Measurements from ENCODE around the gene ABCA2.
"Not testable (repeated sequence)": the region's sequence is repeated elsewhere in the genome, so short reads cannot be mapped to it uniquely, and the experiment has no call there.

Gene ABCA2

DNA sequence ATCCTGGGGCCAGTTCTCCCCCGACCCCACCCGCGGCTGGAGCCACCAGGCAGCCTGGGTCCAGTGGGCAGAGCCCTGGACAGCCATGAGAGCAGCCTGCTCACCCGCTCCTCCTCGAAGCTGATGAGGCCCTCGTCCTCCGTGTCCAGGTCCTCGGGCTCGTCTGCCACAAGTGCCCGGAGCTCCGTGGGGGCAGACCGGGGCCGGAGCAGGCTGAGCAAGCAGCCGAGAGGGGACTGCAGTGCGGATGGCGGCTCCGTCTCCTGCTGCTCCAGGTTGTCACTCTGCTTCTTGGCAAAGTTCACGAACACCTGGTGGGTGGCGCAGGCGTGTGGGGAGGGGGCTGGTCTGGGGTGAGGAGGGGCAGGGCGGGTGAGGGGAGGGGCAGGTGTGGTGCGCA is 19.7 kb downstream of the ABCA2 start:
- H3K4me1 ChIP-seq = no peaks in the 10 kb centered on the region
- TF ChIP-seq, protein P1, sequence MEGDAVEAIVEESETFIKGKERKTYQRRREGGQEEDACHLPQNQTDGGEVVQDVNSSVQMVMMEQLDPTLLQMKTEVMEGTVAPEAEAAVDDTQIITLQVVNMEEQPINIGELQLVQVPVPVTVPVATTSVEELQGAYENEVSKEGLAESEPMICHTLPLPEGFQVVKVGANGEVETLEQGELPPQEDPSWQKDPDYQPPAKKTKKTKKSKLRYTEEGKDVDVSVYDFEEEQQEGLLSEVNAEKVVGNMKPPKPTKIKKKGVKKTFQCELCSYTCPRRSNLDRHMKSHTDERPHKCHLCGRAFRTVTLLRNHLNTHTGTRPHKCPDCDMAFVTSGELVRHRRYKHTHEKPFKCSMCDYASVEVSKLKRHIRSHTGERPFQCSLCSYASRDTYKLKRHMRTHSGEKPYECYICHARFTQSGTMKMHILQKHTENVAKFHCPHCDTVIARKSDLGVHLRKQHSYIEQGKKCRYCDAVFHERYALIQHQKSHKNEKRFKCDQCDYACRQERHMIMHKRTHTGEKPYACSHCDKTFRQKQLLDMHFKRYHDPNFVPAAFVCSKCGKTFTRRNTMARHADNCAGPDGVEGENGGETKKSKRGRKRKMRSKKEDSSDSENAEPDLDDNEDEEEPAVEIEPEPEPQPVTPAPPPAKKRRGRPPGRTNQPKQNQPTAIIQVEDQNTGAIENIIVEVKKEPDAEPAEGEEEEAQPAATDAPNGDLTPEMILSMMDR (IDR thresholded peaks at IDR 0.05) = no peak
- no peak overlapping the region for H3K4me2 ChIP-seq (ENCODE audit: low read length)
- H3K36me3 ChIP-seq (ENCODE audit: control insufficient read depth, insufficient read depth, low read length) = no peaks in the 10 kb centered on the region
- H3K9me3 ChIP-seq (ENCODE audit: control insufficient read depth, low read length) = no peaks in the 10 kb centered on the region
- H3K4me3 ChIP-seq (ENCODE audit: low read depth, low read length) = no peak overlapping the region
- no peak overlapping the region for H3K27ac ChIP-seq
- H2AFZ ChIP-seq = no peak overlapping the region
- no peak overlapping the region for H3K9ac ChIP-seq
- H3K27me3 ChIP-seq (ENCODE audit: control insufficient read depth, insufficient read depth, low read length) = no peaks in the 10 kb centered on the region
- H3K79me2 ChIP-seq = no peaks in the 10 kb centered on the region

GRCh38 chr9:137007816-137008270 is 20.2 kb downstream of the ABCA2 start:
- Histone ChIP-seq H3K4me1 (no peaks in the 10 kb centered on the region), H3K4me3 (ENCODE audit: low read depth, low read length) (no peak overlapping the region), H3K36me3 (ENCODE audit: control insufficient read depth, insufficient read depth, low read length) (no peaks in the 10 kb centered on the region), H3K27me3 (ENCODE audit: control insufficient read depth, insufficient read depth, low read length) (no peaks in the 10 kb centered on the region), H3K9ac (no peak overlapping the region), H2AFZ (no peak overlapping the region), H3K27ac (no peak overlapping the region), H3K9me3 (ENCODE audit: control insufficient read depth, low read length) (no peaks in the 10 kb centered on the region), H3K79me2 (no peaks in the 10 kb centered on the region), H3K4me2 (ENCODE audit: low read length) (no peak overlapping the region)
- TF ChIP-seq, protein P1 (IDR thresholded peaks at IDR 0.05) = no peak

DNA sequence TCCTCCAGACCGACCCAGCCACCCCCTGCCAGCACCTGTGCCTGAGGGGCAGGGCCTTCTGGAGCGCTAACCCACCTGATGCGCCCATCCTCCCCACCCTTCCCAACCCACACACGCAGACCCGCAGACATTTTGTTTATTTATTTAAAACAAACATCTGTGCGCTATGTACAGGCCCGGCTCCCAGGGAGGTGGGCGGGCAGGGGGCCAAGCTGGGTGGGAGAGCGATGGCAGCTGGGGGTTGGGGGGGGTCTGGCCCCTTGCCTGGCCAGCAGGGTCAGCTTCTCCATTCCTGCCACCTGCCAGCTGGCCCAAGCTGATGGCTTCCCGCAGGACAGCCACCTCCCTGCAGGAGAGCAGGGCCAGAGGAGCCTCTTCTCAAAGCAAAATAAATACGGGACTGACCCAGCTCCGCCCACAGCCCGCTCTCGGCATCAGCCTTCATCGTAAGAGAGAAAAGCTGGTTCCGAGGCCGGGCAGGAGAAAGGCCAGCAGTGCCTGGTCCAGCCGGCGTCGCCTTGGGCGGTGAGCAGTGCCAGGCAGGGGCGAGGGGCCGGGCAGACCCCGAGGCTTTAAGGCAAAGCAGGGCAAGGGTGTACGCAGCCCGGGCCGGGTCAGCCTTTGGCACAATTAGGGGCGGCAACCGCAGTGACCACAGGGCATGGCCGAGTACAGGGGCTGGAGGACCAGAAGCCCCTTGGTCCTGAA is 20.8 kb downstream of the ABCA2 start:
- Histone ChIP-seq H3K27me3 (ENCODE audit: control insufficient read depth, insufficient read depth, low read length) (no peaks in the 10 kb centered on the region), H3K9ac (no peak overlapping the region), H3K4me2 (ENCODE audit: low read length) (no peak overlapping the region), H3K9me3 (ENCODE audit: control insufficient read depth, low read length) (no peaks in the 10 kb centered on the region), H3K4me3 (ENCODE audit: low read depth, low read length) (no peak overlapping the region), H3K4me1 (no peaks in the 10 kb centered on the region), H3K27ac (no peak overlapping the region), H2AFZ (no peak overlapping the region), H3K79me2 (no peaks in the 10 kb centered on the region), H3K36me3 (ENCODE audit: control insufficient read depth, insufficient read depth, low read length) (no peaks in the 10 kb centered on the region)
- TF ChIP-seq, protein P1 (IDR thresholded peaks at IDR 0.05) = no peak

DNA sequence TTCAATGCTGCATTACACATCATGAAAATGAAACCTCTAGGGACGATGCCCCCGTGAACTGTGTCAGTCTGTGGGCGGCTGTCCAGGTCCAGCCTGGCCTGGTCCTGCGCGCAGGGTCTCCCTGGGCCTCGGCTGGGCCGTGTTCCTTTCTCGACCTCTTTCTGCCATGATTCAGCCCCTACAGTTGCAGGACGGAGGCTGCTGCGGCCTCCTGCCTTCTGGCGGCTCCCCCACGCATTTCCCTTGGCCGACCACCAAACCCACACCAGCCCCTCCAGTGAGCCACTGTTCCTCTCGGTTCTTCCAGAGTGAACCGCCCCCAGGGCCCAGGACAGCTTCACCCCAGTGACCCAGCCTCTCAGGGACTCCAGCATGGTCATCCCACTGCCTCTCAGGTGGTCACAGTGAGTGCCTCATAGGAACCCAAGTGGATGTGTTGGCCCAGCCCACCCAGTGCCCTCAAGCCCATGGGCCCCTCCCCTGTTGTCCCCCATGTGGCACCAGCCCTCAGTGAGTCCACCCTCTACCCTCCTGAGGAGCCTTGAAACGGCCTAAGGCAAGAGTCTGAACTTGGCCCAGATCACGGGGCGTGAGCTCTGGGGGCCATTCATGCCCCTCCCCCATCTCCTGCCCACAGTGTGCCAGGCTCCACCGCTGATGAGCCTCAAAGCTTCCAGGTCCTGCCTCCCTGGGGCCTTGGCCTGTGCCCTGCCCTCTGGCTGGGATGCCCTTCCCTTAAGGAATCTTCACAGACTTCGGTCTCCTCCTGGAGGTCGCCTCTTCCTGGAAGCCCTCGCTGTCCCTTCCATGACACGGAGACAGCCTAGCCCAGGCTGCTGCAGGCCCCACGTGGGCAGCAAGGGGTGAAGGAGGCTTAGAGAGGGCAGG is 21.7 kb downstream of the ABCA2 start:
- TF ChIP-seq, protein P1 (IDR thresholded peaks at IDR 0.05) = no peak
- Histone ChIP-seq H3K4me1 (no peaks in the 10 kb centered on the region), H3K27ac (no peak overlapping the region), H3K27me3 (ENCODE audit: control insufficient read depth, insufficient read depth, low read length) (no peaks in the 10 kb centered on the region), H2AFZ (no peak overlapping the region), H3K4me2 (ENCODE audit: low read length) (no peak overlapping the region), H3K79me2 (no peaks in the 10 kb centered on the region), H3K4me3 (ENCODE audit: low read depth, low read length) (no peak overlapping the region), H3K36me3 (ENCODE audit: control insufficient read depth, insufficient read depth, low read length) (no peaks in the 10 kb centered on the region), H3K9me3 (ENCODE audit: control insufficient read depth, low read length) (no peaks in the 10 kb centered on the region), H3K9ac (no peak overlapping the region)

DNA sequence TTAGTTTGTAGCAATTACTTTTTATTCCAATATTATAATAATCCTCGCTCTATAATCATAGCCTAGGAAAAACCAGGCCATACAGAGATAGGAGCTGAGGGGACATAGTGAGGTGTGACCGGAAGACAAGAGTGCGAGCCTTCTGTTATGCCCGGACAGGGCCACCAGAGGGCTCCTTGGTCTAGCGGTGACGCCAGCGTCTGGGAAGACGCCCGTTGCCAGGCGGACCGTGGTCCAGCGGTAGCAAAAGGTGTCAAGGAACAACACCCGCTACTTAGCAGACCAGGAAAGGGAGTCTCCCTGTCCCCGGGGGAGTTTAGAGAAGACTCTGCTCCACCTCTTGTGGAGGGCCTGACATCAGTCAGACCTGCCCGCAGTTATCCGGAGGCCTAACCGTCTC is 23.8 kb downstream of the ABCA2 start:
- not testable (repeated sequence) for H3K9me3 ChIP-seq (ENCODE audit: control insufficient read depth, low read length); H3K79me2 ChIP-seq

More for the DNA sequence above, 23.8 kb downstream of the ABCA2 start:
- H3K9ac ChIP-seq; H3K4me2 ChIP-seq (ENCODE audit: low read length); H3K36me3 ChIP-seq (ENCODE audit: control insufficient read depth, insufficient read depth, low read length); H3K4me3 ChIP-seq (ENCODE audit: low read depth, low read length); H2AFZ ChIP-seq; H3K4me1 ChIP-seq; H3K27me3 ChIP-seq (ENCODE audit: control insufficient read depth, insufficient read depth, low read length); H3K27ac ChIP-seq: not testable (repeated sequence)

All from parathyroid adenoma (tissue), 2 donors.